HepG2 (cell line): ENCODE results near the gene MEAF6. TPM values are rescaled to one million over a fixed set of nuclear protein-coding genes. Genes with fewer than 3 reads are reported as not detected.

ENCODE experiments used
- DRAP1 ChIP-seq: IDR thresholded peaks from 2 replicates; pipeline ENCODE4 v1.6.1; 2016; ENCODE audit warnings: missing genetic modification reagents, missing compliant biosample characterization
- NBN ChIP-seq: fragments of 450-650 bp; conservative IDR thresholded peaks from 2 replicates; pipeline ENCODE4 v1.6.1; 2017
- NCOA1 ChIP-seq: sonication (generic); formaldehyde crosslinking; IDR thresholded peaks from 2 replicates; pipeline ENCODE4 v1.9.0; 2021; ENCODE audit warnings: missing genetic modification reagents
- REL ChIP-seq: sonication (generic); formaldehyde crosslinking; conservative IDR thresholded peaks from 2 replicates; pipeline ENCODE4 v1.8.0; 2022; ENCODE audit warnings: mild to moderate bottlenecking, missing genetic modification reagents, moderate library complexity
- SAFB2 ChIP-seq: sonication (generic); formaldehyde crosslinking; IDR thresholded peaks from 2 replicates; pipeline ENCODE4 v1.5.1; 2020; ENCODE audit warnings: missing genetic modification reagents, low read depth, mild to moderate bottlenecking, borderline replicate concordance
- SIX1 ChIP-seq: sonication (generic); formaldehyde crosslinking; IDR thresholded peaks from 2 replicates; pipeline ENCODE4 v1.4.0; 2020; ENCODE audit warnings: missing genetic modification reagents, borderline replicate concordance
- ZNF275 ChIP-seq: sonication (generic); formaldehyde crosslinking; IDR thresholded peaks from 2 replicates; pipeline ENCODE4 v1.8.0; 2022; ENCODE audit warnings: missing genetic modification reagents, mild to moderate bottlenecking, inconsistent platforms, borderline replicate concordance
- ZNF280D ChIP-seq: sonication (generic); formaldehyde crosslinking; IDR thresholded peaks from 2 replicates; pipeline ENCODE4 v1.5.1; 2020; ENCODE audit warnings: mild to moderate bottlenecking, missing genetic modification reagents
- ZSCAN12 ChIP-seq: sonication (generic); formaldehyde crosslinking; IDR thresholded peaks from 2 replicates; pipeline ENCODE4 v1.9.0; 2021; ENCODE audit warnings: mild to moderate bottlenecking, missing genetic modification reagents
- polyA plus RNA-seq, 8 experiments: library from polyadenylated mRNA; depleted of rRNA in 3 of 8; stranded (reverse) in 7 of 8; unstranded in 1 of 8; fragments of >200 nt; fragmentation: Illumina TruSeq in 4 of 8; extraction: Trizol in 4 of 8; gene quantifications; 2 replicates each; pipeline versions ENCODE4 v1.2.1 to v1.2.3, GENCODE V29; 2011 to 2016; ENCODE audit warnings: low read depth in 4 of 8, missing spikeins in 1 of 8, mixed read lengths in 1 of 8; ENCODE audit not compliant: insufficient read depth in 1 of 8
- total RNA-seq, 5 experiments: library from RNA; depleted of rRNA; stranded (reverse); fragments of >200 nt; fragmentation: Illumina TruSeq; extraction: Trizol; gene quantifications; 2 replicates each; pipeline ENCODE4 v1.2.3, GENCODE V29; 2016; ENCODE audit warnings: low read depth in 1 of 5
- TF ChIP-seq, protein P1 (sequence below): sonication (generic); formaldehyde crosslinking; IDR thresholded peaks from 2 replicates; pipeline ENCODE4 v1.4.0; 2020; ENCODE audit warnings: missing genetic modification reagents
- TF ChIP-seq, protein P2 (sequence below): IDR thresholded peaks from 2 replicates; pipeline ENCODE4 v1.6.1; 2016; ENCODE audit warnings: missing compliant biosample characterization, missing genetic modification reagents, borderline replicate concordance
- TF ChIP-seq, protein P3 (sequence below): sonication (generic); formaldehyde crosslinking; IDR thresholded peaks from 2 replicates; pipeline ENCODE4 v1.5.1; 2020; ENCODE audit warnings: mild to moderate bottlenecking, missing genetic modification reagents, borderline replicate concordance

The MEAF6 gene
- total and polyA plus RNA-seq, 2 of the 13 experiments (the other 11 are each of a cell fraction or from before 2014, with no cell fraction given) = 29.5 to 45.6 TPM

- TF ChIP-seq, protein P1, sequence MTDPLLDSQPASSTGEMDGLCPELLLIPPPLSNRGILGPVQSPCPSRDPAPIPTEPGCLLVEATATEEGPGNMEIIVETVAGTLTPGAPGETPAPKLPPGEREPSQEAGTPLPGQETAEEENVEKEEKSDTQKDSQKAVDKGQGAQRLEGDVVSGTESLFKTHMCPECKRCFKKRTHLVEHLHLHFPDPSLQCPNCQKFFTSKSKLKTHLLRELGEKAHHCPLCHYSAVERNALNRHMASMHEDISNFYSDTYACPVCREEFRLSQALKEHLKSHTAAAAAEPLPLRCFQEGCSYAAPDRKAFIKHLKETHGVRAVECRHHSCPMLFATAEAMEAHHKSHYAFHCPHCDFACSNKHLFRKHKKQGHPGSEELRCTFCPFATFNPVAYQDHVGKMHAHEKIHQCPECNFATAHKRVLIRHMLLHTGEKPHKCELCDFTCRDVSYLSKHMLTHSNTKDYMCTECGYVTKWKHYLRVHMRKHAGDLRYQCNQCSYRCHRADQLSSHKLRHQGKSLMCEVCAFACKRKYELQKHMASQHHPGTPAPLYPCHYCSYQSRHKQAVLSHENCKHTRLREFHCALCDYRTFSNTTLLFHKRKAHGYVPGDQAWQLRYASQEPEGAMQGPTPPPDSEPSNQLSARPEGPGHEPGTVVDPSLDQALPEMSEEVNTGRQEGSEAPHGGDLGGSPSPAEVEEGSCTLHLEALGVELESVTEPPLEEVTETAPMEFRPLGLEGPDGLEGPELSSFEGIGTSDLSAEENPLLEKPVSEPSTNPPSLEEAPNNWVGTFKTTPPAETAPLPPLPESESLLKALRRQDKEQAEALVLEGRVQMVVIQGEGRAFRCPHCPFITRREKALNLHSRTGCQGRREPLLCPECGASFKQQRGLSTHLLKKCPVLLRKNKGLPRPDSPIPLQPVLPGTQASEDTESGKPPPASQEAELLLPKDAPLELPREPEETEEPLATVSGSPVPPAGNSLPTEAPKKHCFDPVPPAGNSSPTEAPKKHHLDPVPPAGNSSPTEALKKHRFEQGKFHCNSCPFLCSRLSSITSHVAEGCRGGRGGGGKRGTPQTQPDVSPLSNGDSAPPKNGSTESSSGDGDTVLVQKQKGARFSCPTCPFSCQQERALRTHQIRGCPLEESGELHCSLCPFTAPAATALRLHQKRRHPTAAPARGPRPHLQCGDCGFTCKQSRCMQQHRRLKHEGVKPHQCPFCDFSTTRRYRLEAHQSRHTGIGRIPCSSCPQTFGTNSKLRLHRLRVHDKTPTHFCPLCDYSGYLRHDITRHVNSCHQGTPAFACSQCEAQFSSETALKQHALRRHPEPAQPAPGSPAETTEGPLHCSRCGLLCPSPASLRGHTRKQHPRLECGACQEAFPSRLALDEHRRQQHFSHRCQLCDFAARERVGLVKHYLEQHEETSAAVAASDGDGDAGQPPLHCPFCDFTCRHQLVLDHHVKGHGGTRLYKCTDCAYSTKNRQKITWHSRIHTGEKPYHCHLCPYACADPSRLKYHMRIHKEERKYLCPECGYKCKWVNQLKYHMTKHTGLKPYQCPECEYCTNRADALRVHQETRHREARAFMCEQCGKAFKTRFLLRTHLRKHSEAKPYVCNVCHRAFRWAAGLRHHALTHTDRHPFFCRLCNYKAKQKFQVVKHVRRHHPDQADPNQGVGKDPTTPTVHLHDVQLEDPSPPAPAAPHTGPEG = no peak
- TF ChIP-seq ZNF280D (CRISPR knock-in tag) (no peak), REL (CRISPR knock-in tag) (peak; percentile 78; the same call in 1 of the 2 replicates), DRAP1 (CRISPR knock-in tag) (no peak), NCOA1 (CRISPR knock-in tag) (0 out of 2 replicates have a peak, but pooled peaks have one; percentile 54), ZNF275 (CRISPR knock-in tag) (no peak), ZSCAN12 (no peak), NBN (no peak), SIX1 (no peak), SAFB2 (CRISPR knock-in tag) (0 out of 2 replicates have a peak, but pooled peaks have one; percentile 6)
- TF ChIP-seq, protein P2, sequence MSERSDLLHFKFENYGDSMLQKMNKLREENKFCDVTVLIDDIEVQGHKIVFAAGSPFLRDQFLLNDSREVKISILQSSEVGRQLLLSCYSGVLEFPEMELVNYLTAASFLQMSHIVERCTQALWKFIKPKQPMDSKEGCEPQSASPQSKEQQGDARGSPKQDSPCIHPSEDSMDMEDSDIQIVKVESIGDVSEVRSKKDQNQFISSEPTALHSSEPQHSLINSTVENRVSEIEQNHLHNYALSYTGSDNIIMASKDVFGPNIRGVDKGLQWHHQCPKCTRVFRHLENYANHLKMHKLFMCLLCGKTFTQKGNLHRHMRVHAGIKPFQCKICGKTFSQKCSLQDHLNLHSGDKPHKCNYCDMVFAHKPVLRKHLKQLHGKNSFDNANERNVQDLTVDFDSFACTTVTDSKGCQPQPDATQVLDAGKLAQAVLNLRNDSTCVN (CRISPR knock-in tag) = no peak
- TF ChIP-seq, protein P3, sequence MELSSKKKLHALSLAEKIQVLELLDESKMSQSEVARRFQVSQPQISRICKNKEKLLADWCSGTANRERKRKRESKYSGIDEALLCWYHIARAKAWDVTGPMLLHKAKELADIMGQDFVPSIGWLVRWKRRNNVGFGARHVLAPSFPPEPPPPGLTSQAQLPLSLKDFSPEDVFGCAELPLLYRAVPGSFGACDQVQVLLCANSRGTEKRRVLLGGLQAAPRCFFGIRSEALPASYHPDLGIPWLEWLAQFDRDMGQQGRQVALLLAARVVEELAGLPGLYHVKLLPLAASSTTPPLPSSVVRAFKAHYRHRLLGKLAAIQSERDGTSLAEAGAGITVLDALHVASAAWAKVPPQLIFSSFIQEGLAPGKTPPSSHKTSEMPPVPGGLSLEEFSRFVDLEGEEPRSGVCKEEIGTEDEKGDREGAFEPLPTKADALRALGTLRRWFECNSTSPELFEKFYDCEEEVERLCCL (CRISPR knock-in tag) = no peak
Measured at GRCh38 chr1:37474697-37475379, 39.7 kb downstream of the MEAF6 start (continued).
